ENCODE data around the gene TMEM129.

GRCh38 chr4:1744552-1744951 lies 23.4 kb upstream of the TMEM129 start:
- TF ChIP-seq CTCF (IDR thresholded peaks at IDR 0.05) (no peak), POLR2AphosphoS5 (IDR thresholded peaks at IDR 0.05) (no peak), POLR2A (IDR thresholded peaks at IDR 0.05) (no peak), EP300 (IDR thresholded peaks at IDR 0.05) (no peak)
